ENCODE measurements around the gene ABL1. TPM values are rescaled to one million over a fixed set of nuclear protein-coding genes. Genes with fewer than 3 reads are reported as not detected.
"Not testable (repeated sequence)": the region's sequence is repeated elsewhere in the genome, so short reads cannot be mapped to it uniquely, and the experiment has no call there.

The ABL1 gene
- total RNA-seq, 4 donors from 2014 or later, result 22.1 to 51.7 (median 27.1) TPM

- Histone ChIP-seq H3K36me3 (no peaks in the 10 kb centered on the region), H3K9me3 (no peaks in the 10 kb centered on the region), H3K4me3 (no peak overlapping the region), H3K4me1 (no peaks in the 10 kb centered on the region), H3K27ac (no peak overlapping the region), H3K27me3 (peaks cover 0 to 72% (median 0%) of the 10 kb centered on the region in 4 donors)
- no peak for TF ChIP-seq POLR2A (IDR thresholded peaks at IDR 0.05)
- TF ChIP-seq, protein P1, sequence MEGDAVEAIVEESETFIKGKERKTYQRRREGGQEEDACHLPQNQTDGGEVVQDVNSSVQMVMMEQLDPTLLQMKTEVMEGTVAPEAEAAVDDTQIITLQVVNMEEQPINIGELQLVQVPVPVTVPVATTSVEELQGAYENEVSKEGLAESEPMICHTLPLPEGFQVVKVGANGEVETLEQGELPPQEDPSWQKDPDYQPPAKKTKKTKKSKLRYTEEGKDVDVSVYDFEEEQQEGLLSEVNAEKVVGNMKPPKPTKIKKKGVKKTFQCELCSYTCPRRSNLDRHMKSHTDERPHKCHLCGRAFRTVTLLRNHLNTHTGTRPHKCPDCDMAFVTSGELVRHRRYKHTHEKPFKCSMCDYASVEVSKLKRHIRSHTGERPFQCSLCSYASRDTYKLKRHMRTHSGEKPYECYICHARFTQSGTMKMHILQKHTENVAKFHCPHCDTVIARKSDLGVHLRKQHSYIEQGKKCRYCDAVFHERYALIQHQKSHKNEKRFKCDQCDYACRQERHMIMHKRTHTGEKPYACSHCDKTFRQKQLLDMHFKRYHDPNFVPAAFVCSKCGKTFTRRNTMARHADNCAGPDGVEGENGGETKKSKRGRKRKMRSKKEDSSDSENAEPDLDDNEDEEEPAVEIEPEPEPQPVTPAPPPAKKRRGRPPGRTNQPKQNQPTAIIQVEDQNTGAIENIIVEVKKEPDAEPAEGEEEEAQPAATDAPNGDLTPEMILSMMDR (IDR thresholded peaks at IDR 0.05), result no peak
- intact Hi-C loops (cut with DNase I), result no loop called here
- 65 to 70% methylated on average over 14 of the region's 24 CpGs for WGBS, 2 donors
- no peak for DNase-seq
Measured at GRCh38 chr9:130905902-130906734, 71.1 kb downstream of the ABL1 start.

- Histone ChIP-seq H3K27me3 (peaks cover 0 to 71% (median 0%) of the 10 kb centered on the region in 4 donors), H3K27ac (no peak overlapping the region), H3K36me3 (no peaks in the 10 kb centered on the region), H3K9me3 (no peaks in the 10 kb centered on the region), H3K4me3 (no peak overlapping the region), H3K4me1 (no peaks in the 10 kb centered on the region)
- DNase-seq, result no peak
- intact Hi-C loops (cut with DNase I), result no loop called here
- no peak for TF ChIP-seq POLR2A (IDR thresholded peaks at IDR 0.05)
- TF ChIP-seq, protein P1 (IDR thresholded peaks at IDR 0.05), result no peak
- WGBS, 2 donors, result 69 to 71% methylated on average over 7 to 11 of the region's 21 CpGs
Measured at GRCh38 chr9:130906735-130907416, 71.8 kb downstream of the ABL1 start.

DNA sequence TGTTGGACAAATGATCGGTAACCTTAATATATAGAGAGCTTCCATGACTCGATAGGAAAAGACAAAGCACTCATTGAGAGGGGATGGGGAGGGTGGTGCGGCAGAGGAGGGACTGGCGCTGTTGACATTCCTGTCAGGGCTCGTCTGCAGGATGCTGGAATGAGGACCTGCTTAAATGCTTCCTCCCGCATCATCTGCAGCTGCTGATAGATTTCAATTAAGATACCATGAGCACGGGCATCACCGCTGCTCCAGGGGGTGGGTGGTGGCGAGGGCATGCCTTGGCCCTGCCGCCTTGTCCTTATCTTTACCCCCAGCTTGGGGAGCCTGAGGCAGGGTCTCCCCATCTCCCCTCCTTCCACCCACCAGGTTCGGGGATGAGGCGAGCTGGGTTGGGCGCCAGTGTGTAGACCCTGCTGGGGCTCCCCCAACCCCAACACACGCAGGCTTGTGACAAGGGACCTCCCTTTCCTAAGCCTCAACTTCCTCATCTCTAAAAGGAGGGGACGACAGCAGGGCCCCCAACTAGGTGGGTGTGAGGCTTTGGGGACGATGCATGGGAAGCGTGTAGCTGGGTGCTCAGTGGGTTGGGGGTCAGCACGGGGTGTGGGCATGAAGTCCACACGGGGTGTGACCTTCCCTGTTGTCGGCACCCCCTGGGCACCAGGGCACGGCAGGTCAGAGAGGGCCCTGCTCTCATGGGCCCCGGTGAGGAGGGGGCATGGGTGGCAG lies 73.3 kb downstream of the ABL1 start:
- peaks cover 0 to 63% (median 0%) of the 10 kb centered on the region in 4 donors for H3K27me3 ChIP-seq
- no peak for TF ChIP-seq POLR2A (IDR thresholded peaks at IDR 0.05)
- DNase-seq, result no peak
- no peaks in the 10 kb centered on the region for H3K36me3 ChIP-seq
- no peaks in the 10 kb centered on the region for H3K9me3 ChIP-seq
- no peak overlapping the region for H3K27ac ChIP-seq
- H3K4me3 ChIP-seq, result no peak overlapping the region
- intact Hi-C loops (cut with DNase I), result no loop called here
- 32 to 58% methylated on average over 7 to 18 of the region's 22 CpGs for WGBS, 2 donors
- peaks cover 0 to 10% (median 7%) of the 10 kb centered on the region in 3 donors for H3K4me1 ChIP-seq

- DNase-seq, result no peak
- TF ChIP-seq, protein P1 (IDR thresholded peaks at IDR 0.05), result no peak
- TF ChIP-seq POLR2A (IDR thresholded peaks at IDR 0.05), result no peak
- intact Hi-C loops (cut with DNase I), result no loop called here
- Histone ChIP-seq H3K27me3 (peaks cover 0 to 61% (median 0%) of the 10 kb centered on the region in 4 donors), H3K9me3 (no peaks in the 10 kb centered on the region), H3K4me3 (no peak overlapping the region), H3K27ac (no peak overlapping the region), H3K4me1 (peaks cover 0 to 16% (median 8%) of the 10 kb centered on the region in 3 donors), H3K36me3 (no peaks in the 10 kb centered on the region)
- WGBS, 2 donors, result 77 to 78% methylated on average over 10 to 12 of the region's 19 CpGs
Measured at GRCh38 chr9:130908878-130909355, 73.9 kb downstream of the ABL1 start.

- H3K4me1 ChIP-seq, result peaks cover 0 to 16% (median 8%) of the 10 kb centered on the region in 3 donors
- WGBS, 2 donors, result 85% methylated on average over 5 of the region's 27 CpGs; no CpG with 5 or more reads in 1 of the 2 donors
- H3K9me3 ChIP-seq; intact Hi-C loops (cut with DNase I); H3K4me3 ChIP-seq; H3K27ac ChIP-seq; H3K36me3 ChIP-seq; DNase-seq: not testable (repeated sequence)
- H3K27me3 ChIP-seq, result peaks cover 0 to 62% (median 0%) of the 10 kb centered on the region in 4 donors
Measured at GRCh38 chr9:130910041-130910440, 75.0 kb downstream of the ABL1 start.

DNA sequence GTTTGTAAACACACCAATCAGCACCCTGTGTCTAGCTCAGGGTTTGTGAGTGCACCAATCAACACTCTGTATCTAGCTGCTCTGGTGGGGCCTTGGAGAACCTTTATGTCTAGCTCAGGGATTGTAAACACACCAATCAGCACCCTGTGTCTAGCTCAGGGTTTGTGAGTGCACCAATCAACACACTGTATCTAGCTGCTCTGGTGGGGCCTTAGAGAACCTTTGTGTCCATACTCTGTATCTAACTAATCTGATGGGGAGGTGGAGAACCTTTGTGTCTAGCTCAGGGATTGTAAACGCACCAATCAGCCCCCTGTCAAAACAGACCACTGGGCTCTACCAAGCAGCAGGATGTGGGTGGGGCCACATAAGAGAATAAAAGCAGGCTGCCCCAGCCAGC lies 75.6 kb downstream of the ABL1 start:
- Histone ChIP-seq H3K4me1 (peaks cover 0 to 16% (median 8%) of the 10 kb centered on the region in 3 donors), H3K27me3 (peaks cover 0 to 60% (median 0%) of the 10 kb centered on the region in 4 donors)
- H3K27ac ChIP-seq; intact Hi-C loops (cut with DNase I); H3K36me3 ChIP-seq; H3K9me3 ChIP-seq; H3K4me3 ChIP-seq; DNase-seq: not testable (repeated sequence)
- 40% methylated on average over 1 of the region's 1 CpG; no CpG with 5 or more reads in 1 of the 2 donors for WGBS, 2 donors

Data from esophagus squamous epithelium (tissue), 5 donors.